Measurements from ENCODE around the gene JMJD8.

Gene JMJD8

GRCh38 chr16:704552-705380 lies 20.6 kb upstream of the JMJD8 start (continued):
- no peak for TF ChIP-seq ZSCAN4 (tag by site-specific recombination; IDR thresholded peaks at IDR 0.05)
- no peak for TF ChIP-seq HOXA7 (CRISPR knock-in tag; IDR thresholded peaks at IDR 0.05; ENCODE audit: borderline replicate concordance)
- TF ChIP-seq ZEB2 (tag by site-specific recombination; IDR thresholded peaks at IDR 0.05), result 0 out of 2 replicates have a peak, but pooled peaks have one; percentile 26

GRCh38 chr16:704047-704446 lies 19.9 kb upstream of the JMJD8 start:
- H3K27ac ChIP-seq (ENCODE audit: extremely low read depth, low read depth, low read length), result no peak overlapping the region
- no peaks in the 10 kb centered on the region for H3K4me1 ChIP-seq (ENCODE audit: control insufficient read depth, insufficient read depth, low read length)
- no peaks in the 10 kb centered on the region for H3K36me3 ChIP-seq (ENCODE audit: control insufficient read depth in 2 of 2, insufficient read depth in 1 of 2, low read length in 2 of 2)
- no peaks in the 10 kb centered on the region for H3K9me3 ChIP-seq (ENCODE audit: control insufficient read depth, insufficient read depth, low read depth, low read length)
- TF ChIP-seq ZNF132 (tag by site-specific recombination; IDR thresholded peaks at IDR 0.05; ENCODE audit: borderline replicate concordance) (no peak), ZNF518A (tag by site-specific recombination; conservative IDR thresholded peaks at IDR 0.05; ENCODE audit: low read depth) (no peak), ZFHX2 (tag by site-specific recombination; conservative IDR thresholded peaks at IDR 0.05) (peak; percentile 80), ZIC2 (tag by site-specific recombination; IDR thresholded peaks at IDR 0.05) (peak; percentile 41), GLIS1 (tag by site-specific recombination; IDR thresholded peaks at IDR 0.05) (peak; percentile 21; the same call in 1 of the 2 replicates), ZNF394 (tag by site-specific recombination; IDR thresholded peaks at IDR 0.05; ENCODE audit: borderline replicate concordance) (no peak), SP2 (tag by site-specific recombination; IDR thresholded peaks at IDR 0.05) (peak; percentile 58), EGR2 (tag by site-specific recombination; IDR thresholded peaks at IDR 0.05; ENCODE audit: low read depth) (peak; percentile 70)
- ChIA-PET CTCF (interaction anchor here (0.8 to 1.1 kb wide), 3 partner anchors 8 to 142 kb away, joined by 3 to 7 read pairs (median 4); no protein-coding TSS in a partner anchor), POLR2A (no interaction called here)
- no peak overlapping the region for H3K4me3 ChIP-seq (ENCODE audit: low read depth, low read length)

GRCh38 chr16:703406-703805 lies 19.3 kb upstream of the JMJD8 start:
- ChIA-PET POLR2A (interaction anchor here (2.0 kb wide), 1 partner anchor 13 kb away, joined by 8 read pairs; the partner anchor contains the start of gene WDR24), CTCF (interaction anchor here (0.8 to 1.1 kb wide), 2 partner anchors 9 to 10 kb away, joined by 3 to 7 read pairs; no protein-coding TSS in a partner anchor)
- TF ChIP-seq ZNF449 (tag by site-specific recombination; IDR thresholded peaks at IDR 0.05), result no peak
- TF ChIP-seq CTCF (tag by site-specific recombination; IDR thresholded peaks at IDR 0.05), result 0 out of 2 replicates have a peak, but pooled peaks have one; percentile 12
- no peak for TF ChIP-seq TCF7L2 (IDR thresholded peaks at IDR 0.05; ENCODE audit: borderline replicate concordance, low read depth, low read length)

More at GRCh38 chr16:703406-703805, 19.3 kb upstream of the JMJD8 start:
- Histone ChIP-seq H3K36me3 (ENCODE audit: control insufficient read depth in 2 of 2, insufficient read depth in 1 of 2, low read length in 2 of 2) (no peaks in the 10 kb centered on the region), H3K4me1 (ENCODE audit: control insufficient read depth, insufficient read depth, low read length) (no peaks in the 10 kb centered on the region), H3K9me3 (ENCODE audit: control insufficient read depth, insufficient read depth, low read depth, low read length) (no peaks in the 10 kb centered on the region), H3K4me3 (ENCODE audit: low read depth, low read length) (no peak overlapping the region), H3K27ac (ENCODE audit: extremely low read depth, low read depth, low read length) (no peak overlapping the region)

Data from HEK293 (cell line).